ENCODE measurements around the gene MUC3A. TPM values are rescaled to one million over a fixed set of nuclear protein-coding genes. Genes with fewer than 3 reads are reported as not detected.

The MUC3A gene
- total and polyA plus RNA-seq, 2 of the 4 experiments (the other 2 are of a cell fraction): 0.05 TPM; not detected in 1

DNA sequence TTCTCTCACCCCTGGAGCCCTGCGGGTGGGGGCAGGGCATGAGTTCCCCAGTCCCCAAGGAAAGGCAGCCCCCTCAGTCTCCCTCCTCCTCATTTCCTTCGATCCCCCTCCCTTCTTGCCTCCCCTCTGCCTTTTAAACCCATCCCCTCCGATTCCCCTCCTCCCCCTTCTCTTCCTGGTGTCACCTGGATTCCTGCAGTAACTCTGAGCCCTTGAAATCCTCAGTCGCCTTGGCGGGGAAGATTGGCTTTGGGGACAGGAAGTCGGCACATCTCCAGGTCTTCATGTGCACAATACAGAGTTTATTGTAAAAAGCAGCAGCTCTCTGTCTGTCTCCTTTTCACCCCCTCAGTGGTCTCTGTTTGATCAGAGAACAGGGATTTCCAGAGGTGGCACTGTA lies 18.7 kb downstream of the MUC3A start:
- no peak overlapping the region for H2AK5ac ChIP-seq (ENCODE audit: low read depth, low read length)
- dilution Hi-C loops (cut with HindIII; ENCODE audit: low sequenced_read_pairs, unreplicated experiment) (no loop called here), in situ Hi-C loops (cut with MboI; ENCODE audit: low sequenced_read_pairs) (loop anchor here (5.0 to 25.0 kb wide), 2 partner anchors 94 to 494 kb away; no protein-coding TSS in a partner anchor), intact Hi-C loops (cut with micrococcal nuclease) (no loop called here)
- no peaks in the 10 kb centered on the region for H3K9me1 ChIP-seq (ENCODE audit: insufficient read depth, low read length)
- no peak overlapping the region for H3K4ac ChIP-seq (ENCODE audit: low read depth, low read length)
- H3K36me3 ChIP-seq (ENCODE audit: control insufficient read depth, insufficient read depth, low read length): no peaks in the 10 kb centered on the region
- no peaks in the 10 kb centered on the region for H3K79me1 ChIP-seq (ENCODE audit: low read depth in 1 of 2, low read length in 2 of 2)
- H2BK5ac ChIP-seq (ENCODE audit: low read depth, low read length, poor library complexity, severe bottlenecking): no peak overlapping the region
- no peak overlapping the region for H2AK9ac ChIP-seq (replicated peaks; ENCODE audit: low read depth, low read length, poor library complexity)
- no peak overlapping the region for H4K91ac ChIP-seq (ENCODE audit: insufficient read depth, low read depth, low read length)
- ChIA-PET CTCF (no interaction called here), POLR2A (ENCODE audit: unreplicated experiment) (no interaction called here)
- H3K4me2 ChIP-seq (ENCODE audit: low read depth, low read length): no peak overlapping the region
- peaks cover 56% of the 10 kb centered on the region for H3K27me3 ChIP-seq (ENCODE audit: control insufficient read depth, insufficient read depth, low read length)
- BruUV-seq (replicated peaks): no TSS peak
- H3K18ac ChIP-seq (ENCODE audit: low read depth, low read length): no peak overlapping the region
- H2BK120ac ChIP-seq (ENCODE audit: low read depth, low read length): no peak overlapping the region
- no peak overlapping the region for H2BK20ac ChIP-seq (ENCODE audit: low read depth, low read length)
- H4K8ac ChIP-seq (ENCODE audit: low read depth in 2 of 2, low read length in 2 of 2): no peak overlapping the region
- DNase-seq (no peak), ATAC-seq (ENCODE audit: low read depth) (no peak)
- no peak overlapping the region for H2BK15ac ChIP-seq (ENCODE audit: low read depth, low read length)
- no peaks in the 10 kb centered on the region; the same call in 1 of the 2 replicates for H4K20me1 ChIP-seq (ENCODE audit: insufficient read depth, low read length)
- no peak overlapping the region for H3K9ac ChIP-seq (ENCODE audit: low read depth, low read length)
- H3K14ac ChIP-seq (replicated peaks; ENCODE audit: low read depth, low read length): no peak overlapping the region
- no peaks in the 10 kb centered on the region for H3K4me1 ChIP-seq (ENCODE audit: control insufficient read depth, insufficient read depth, low read length)
- H3K23ac ChIP-seq (ENCODE audit: low read depth, low read length): no peak overlapping the region
- no peaks in the 10 kb centered on the region; the same call in 1 of the 2 replicates for H3K9me3 ChIP-seq (ENCODE audit: control insufficient read depth, insufficient read depth, low read length)
- TF ChIP-seq, protein P1, sequence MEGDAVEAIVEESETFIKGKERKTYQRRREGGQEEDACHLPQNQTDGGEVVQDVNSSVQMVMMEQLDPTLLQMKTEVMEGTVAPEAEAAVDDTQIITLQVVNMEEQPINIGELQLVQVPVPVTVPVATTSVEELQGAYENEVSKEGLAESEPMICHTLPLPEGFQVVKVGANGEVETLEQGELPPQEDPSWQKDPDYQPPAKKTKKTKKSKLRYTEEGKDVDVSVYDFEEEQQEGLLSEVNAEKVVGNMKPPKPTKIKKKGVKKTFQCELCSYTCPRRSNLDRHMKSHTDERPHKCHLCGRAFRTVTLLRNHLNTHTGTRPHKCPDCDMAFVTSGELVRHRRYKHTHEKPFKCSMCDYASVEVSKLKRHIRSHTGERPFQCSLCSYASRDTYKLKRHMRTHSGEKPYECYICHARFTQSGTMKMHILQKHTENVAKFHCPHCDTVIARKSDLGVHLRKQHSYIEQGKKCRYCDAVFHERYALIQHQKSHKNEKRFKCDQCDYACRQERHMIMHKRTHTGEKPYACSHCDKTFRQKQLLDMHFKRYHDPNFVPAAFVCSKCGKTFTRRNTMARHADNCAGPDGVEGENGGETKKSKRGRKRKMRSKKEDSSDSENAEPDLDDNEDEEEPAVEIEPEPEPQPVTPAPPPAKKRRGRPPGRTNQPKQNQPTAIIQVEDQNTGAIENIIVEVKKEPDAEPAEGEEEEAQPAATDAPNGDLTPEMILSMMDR (conservative IDR thresholded peaks at IDR 0.05; ENCODE audit: low read depth, low read length): no peak
- TF ChIP-seq CHD1 (IDR thresholded peaks at IDR 0.05; ENCODE audit: low read depth, low read length) (no peak), MAZ (IDR thresholded peaks at IDR 0.05; ENCODE audit: borderline replicate concordance, low read depth, low read length) (no peak), BHLHE40 (IDR thresholded peaks at IDR 0.05; ENCODE audit: low read depth, low read length) (no peak), CEBPB (IDR thresholded peaks at IDR 0.05; ENCODE audit: low read depth, low read length) (no peak), RCOR1 (IDR thresholded peaks at IDR 0.05; ENCODE audit: insufficient replicate concordance, low read length) (no peak), MAFK (IDR thresholded peaks at IDR 0.05; ENCODE audit: low read depth, low read length) (no peak), NFE2L2 (IDR thresholded peaks at IDR 0.05; ENCODE audit: low read depth, low read length) (no peak), FOS (IDR thresholded peaks at IDR 0.05; ENCODE audit: low read depth, low read length) (no peak), RAD21 (IDR thresholded peaks at IDR 0.05; ENCODE audit: low read length) (no peak), POLR2A (IDR thresholded peaks at IDR 0.05; ENCODE audit: low read depth, low read length) (no peak), RFX5 (IDR thresholded peaks at IDR 0.05; ENCODE audit: low read depth, low read length) (no peak)
- TF ChIP-seq, protein P2, sequence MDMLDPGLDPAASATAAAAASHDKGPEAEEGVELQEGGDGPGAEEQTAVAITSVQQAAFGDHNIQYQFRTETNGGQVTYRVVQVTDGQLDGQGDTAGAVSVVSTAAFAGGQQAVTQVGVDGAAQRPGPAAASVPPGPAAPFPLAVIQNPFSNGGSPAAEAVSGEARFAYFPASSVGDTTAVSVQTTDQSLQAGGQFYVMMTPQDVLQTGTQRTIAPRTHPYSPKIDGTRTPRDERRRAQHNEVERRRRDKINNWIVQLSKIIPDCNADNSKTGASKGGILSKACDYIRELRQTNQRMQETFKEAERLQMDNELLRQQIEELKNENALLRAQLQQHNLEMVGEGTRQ (IDR thresholded peaks at IDR 0.05; ENCODE audit: low read depth, low read length): no peak
- TF ChIP-seq, protein P3, sequence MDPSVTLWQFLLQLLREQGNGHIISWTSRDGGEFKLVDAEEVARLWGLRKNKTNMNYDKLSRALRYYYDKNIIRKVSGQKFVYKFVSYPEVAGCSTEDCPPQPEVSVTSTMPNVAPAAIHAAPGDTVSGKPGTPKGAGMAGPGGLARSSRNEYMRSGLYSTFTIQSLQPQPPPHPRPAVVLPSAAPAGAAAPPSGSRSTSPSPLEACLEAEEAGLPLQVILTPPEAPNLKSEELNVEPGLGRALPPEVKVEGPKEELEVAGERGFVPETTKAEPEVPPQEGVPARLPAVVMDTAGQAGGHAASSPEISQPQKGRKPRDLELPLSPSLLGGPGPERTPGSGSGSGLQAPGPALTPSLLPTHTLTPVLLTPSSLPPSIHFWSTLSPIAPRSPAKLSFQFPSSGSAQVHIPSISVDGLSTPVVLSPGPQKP (IDR thresholded peaks at IDR 0.05; ENCODE audit: borderline replicate concordance, low read depth, low read length): no peak
- H2AFZ ChIP-seq (replicated peaks; ENCODE audit: low read length, poor library complexity): no peak overlapping the region
- H3K27ac ChIP-seq (ENCODE audit: insufficient read depth, low read length): no peak overlapping the region
- no peak overlapping the region for H3K56ac ChIP-seq (ENCODE audit: extremely low read depth, insufficient read depth, low read length)
- no peak overlapping the region for H4K5ac ChIP-seq (ENCODE audit: low read depth, low read length)
- H3K4me3 ChIP-seq (ENCODE audit: insufficient read depth, low read depth, low read length): no peak overlapping the region
- 7% methylated on average over 2 of the region's 6 CpGs; no CpG with 5 or more reads in 1 of the 2 experiments for WGBS, 2 experiments (ENCODE audit: extremely low coverage in 2 of 2, insufficient read length in 1 of 2)
